HepG2 (cell line): Measurements from ENCODE around the gene KCNMA1. TPM values are rescaled to one million over a fixed set of nuclear protein-coding genes. Genes with fewer than 3 reads are reported as not detected.

Source experiments
- ATAC-seq: fragments of 200-7000 bp; cut with Tn5 transposase; 3 replicates; pipeline ENCODE4 v1.9.1; 2020; ENCODE audit warnings: mild to moderate bottlenecking, moderate library complexity
- BruUV-seq: library from RNA; stranded (reverse); fragments of 400-500 nt; replicated peaks from 2 replicates; lab custom pipeline; 2021; lab: Mats Ljungman, UMichigan
- CTCF ChIA-PET: fragments of 300-600 bp; formaldehyde crosslinking; extraction: SDS; loops from one replicate; lab custom pipeline; 2021; ENCODE audit warnings: low total read pairs, inconsistent platforms, low intra/inter-chr PET ratio; lab: Yijun Ruan, JAX
- POLR2A ChIA-PET: fragments of 350-600 bp; sonication (Branson Sonifier 250); formaldehyde crosslinking; loops from one replicate; lab custom pipeline; 2020; ENCODE audit warnings: antibody characterized with exemption, inconsistent platforms; lab: Yijun Ruan, JAX
- DNase-seq: peaks from one replicate; pipeline ENCODE4 v3.0.0-alpha.2; 2015; ENCODE audit warnings: low spot score
- FAIRE-seq: peaks from 3 replicates; lab custom pipeline; 2011; peaks lifted over from hg19 to GRCh38; lab: Jason Lieb, UNC
- H2AFZ ChIP-seq: one replicate; pipeline ENCODE4 v1.6.1; 2011; ENCODE audit warnings: low read length, inconsistent platforms
- H3K27ac ChIP-seq: fragments of 300-600 bp; 3 replicates; pipeline ENCODE4 v1.8.0; 2011; ENCODE audit warnings: mixed run types, mild to moderate bottlenecking, mixed read lengths, low read length, inconsistent platforms; ENCODE audit not compliant: insufficient read depth; ENCODE audit errors: extremely low read length
- H3K27me3 ChIP-seq, 2 experiments: fragments of 200-600 bp in 1 of 2; 2 replicates in 1 of 2; 3 replicates in 1 of 2; pipeline versions ENCODE4 v1.6.0 to v1.8.0; 2011; ENCODE audit warnings: low read length in 2 of 2, mild to moderate bottlenecking in 2 of 2, moderate library complexity in 2 of 2, inconsistent platforms in 1 of 2; ENCODE audit not compliant: insufficient read depth in 2 of 2, control insufficient read depth in 1 of 2
- H3K36me3 ChIP-seq, 2 experiments: fragments of 200-600 bp in 1 of 2; replicated peaks in 1 of 2; 2 replicates in 1 of 2; 3 replicates in 1 of 2; pipeline versions ENCODE4 v1.5.1 to v1.8.0; 2011; ENCODE audit warnings: low read length in 2 of 2, inconsistent platforms in 1 of 2; ENCODE audit not compliant: insufficient read depth in 2 of 2, control insufficient read depth in 1 of 2
- H3K4me1 ChIP-seq: 2 replicates; pipeline ENCODE4 v1.5.1; 2012; ENCODE audit warnings: low read length, inconsistent platforms; ENCODE audit not compliant: insufficient read depth
- H3K4me2 ChIP-seq: 2 replicates; pipeline ENCODE4 v1.6.0; 2011; ENCODE audit warnings: low read depth, low read length, inconsistent platforms
- H3K4me3 ChIP-seq, 3 experiments: fragments of 200-600 bp in 1 of 3; sonication (generic), shearing (Covaris generic) in 1 of 3; replicated peaks in 1 of 3; 2 replicates each; pipeline ENCODE4 v1.5.1; 2011 to 2016; ENCODE audit warnings: low read length in 3 of 3, inconsistent platforms in 2 of 3, low read depth in 2 of 3, mild to moderate bottlenecking in 2 of 3, control low read depth in 1 of 3, mixed read lengths in 1 of 3; ENCODE audit not compliant: insufficient read depth in 1 of 3
- H3K79me2 ChIP-seq: one replicate; pipeline ENCODE4 v1.6.1; 2011; ENCODE audit warnings: low read length, inconsistent platforms; ENCODE audit not compliant: insufficient read depth
- H3K9ac ChIP-seq: 2 replicates; pipeline ENCODE4 v1.6.0; 2011; ENCODE audit warnings: mild to moderate bottlenecking, low read depth, low read length, inconsistent platforms; ENCODE audit not compliant: insufficient read depth
- H3K9me3 ChIP-seq: 2 replicates; pipeline ENCODE4 v1.5.1; 2012; ENCODE audit warnings: mild to moderate bottlenecking, low read length
- H4K20me1 ChIP-seq: 2 replicates; pipeline ENCODE4 v1.6.0; 2011; ENCODE audit warnings: inconsistent platforms, mild to moderate bottlenecking, low read length, moderate library complexity; ENCODE audit not compliant: insufficient read depth
- FOXK2 ChIP-seq: fragments of 450-650 bp; IDR thresholded peaks from 2 replicates; pipeline ENCODE4 v1.6.1; 2016
- GATA4 ChIP-seq: sonication (generic); IDR thresholded peaks from 2 replicates; pipeline ENCODE4 v1.6.1; 2016; ENCODE audit warnings: antibody characterized with exemption, low read depth, borderline replicate concordance
- HDAC1 ChIP-seq: sonication (generic); formaldehyde crosslinking; IDR thresholded peaks from 2 replicates; pipeline ENCODE4 v1.5.1; 2020; ENCODE audit warnings: mild to moderate bottlenecking, missing genetic modification reagents
- HES4 ChIP-seq: sonication (generic); formaldehyde crosslinking; IDR thresholded peaks from 2 replicates; pipeline ENCODE4 v1.9.0; 2021; ENCODE audit warnings: mild to moderate bottlenecking, missing genetic modification reagents, borderline replicate concordance
- SAP130 ChIP-seq: IDR thresholded peaks from 2 replicates; pipeline ENCODE4 v1.6.1; 2016; ENCODE audit warnings: low read depth
- SIN3B ChIP-seq: fragments of 150-350 bp; IDR thresholded peaks from 2 replicates; pipeline ENCODE4 v1.6.1; 2014; ENCODE audit warnings: low read length
- WIZ ChIP-seq: sonication (generic); formaldehyde crosslinking; IDR thresholded peaks from 2 replicates; pipeline ENCODE4 v1.5.1; 2020; ENCODE audit warnings: mild to moderate bottlenecking, missing genetic modification reagents
- ZNF20 ChIP-seq: sonication (generic); formaldehyde crosslinking; IDR thresholded peaks from 2 replicates; pipeline ENCODE4 v1.4.0; 2020; ENCODE audit warnings: mild to moderate bottlenecking, moderate library complexity, missing genetic modification reagents
- ZNF530 ChIP-seq: sonication (generic); formaldehyde crosslinking; IDR thresholded peaks from 2 replicates; pipeline ENCODE4 v1.5.0; 2020; ENCODE audit warnings: low read depth, mild to moderate bottlenecking, missing genetic modification reagents
- ZNF703 ChIP-seq: sonication (generic); formaldehyde crosslinking; IDR thresholded peaks from 2 replicates; pipeline ENCODE4 v1.5.1; 2020; ENCODE audit warnings: missing genetic modification reagents, mild to moderate bottlenecking, moderate library complexity, borderline replicate concordance
- ZNF776 ChIP-seq: sonication (generic); formaldehyde crosslinking; IDR thresholded peaks from 2 replicates; pipeline ENCODE4 v1.4.0; 2020; ENCODE audit warnings: mild to moderate bottlenecking, missing genetic modification reagents
- ZSCAN9 ChIP-seq: IDR thresholded peaks from 2 replicates; pipeline ENCODE4 v1.6.1; 2016; ENCODE audit warnings: borderline replicate concordance
- whole genome bisulfite sequencing: methylation state at CpG from one replicate; pipeline ENCODE4 v1.1.6; 2017; ENCODE audit warnings: low lambda C conversion rate; 5-methylcytosine and 5-hydroxymethylcytosine counted together
- in situ Hi-C: cut with HindIII; loops from 2 replicates; pipeline ENCODE4 v1.10.0; 2017; ENCODE audit warnings: low pct_unique_long_range_greater_than_20kb; ENCODE audit not compliant: extremely low pct_ligation_motif_present
- intact Hi-C: fragments of 100-400 bp; cut with micrococcal nuclease; formaldehyde crosslinking; loops from one replicate; pipeline ENCODE4 v1.10.0; 2022; ENCODE audit not compliant: unreplicated experiment
- polyA plus RNA-seq, 8 experiments: library from polyadenylated mRNA; depleted of rRNA in 3 of 8; stranded (reverse) in 7 of 8; unstranded in 1 of 8; fragments of >200 nt; fragmentation: Illumina TruSeq in 4 of 8; extraction: Trizol in 4 of 8; gene quantifications; 2 replicates each; pipeline versions ENCODE4 v1.2.1 to v1.2.3, GENCODE V29; 2011 to 2016; ENCODE audit warnings: low read depth in 4 of 8, missing spikeins in 1 of 8, mixed read lengths in 1 of 8; ENCODE audit not compliant: insufficient read depth in 1 of 8
- total RNA-seq, 5 experiments: library from RNA; depleted of rRNA; stranded (reverse); fragments of >200 nt; fragmentation: Illumina TruSeq; extraction: Trizol; gene quantifications; 2 replicates each; pipeline ENCODE4 v1.2.3, GENCODE V29; 2016; ENCODE audit warnings: low read depth in 1 of 5
- TF ChIP-seq, protein P1 (sequence below): IDR thresholded peaks from 2 replicates; pipeline ENCODE4 v1.6.1; 2012; ENCODE audit warnings: low read length, improper control_type of control experiment
- TF ChIP-seq, protein P2 (sequence below): sonication (generic); formaldehyde crosslinking; IDR thresholded peaks from 2 replicates; pipeline ENCODE4 v1.8.0; 2022; ENCODE audit warnings: missing genetic modification reagents, low read depth, mild to moderate bottlenecking, borderline replicate concordance
- TF ChIP-seq, protein P3 (sequence below): sonication (generic); formaldehyde crosslinking; IDR thresholded peaks from 2 replicates; pipeline ENCODE4 v1.5.0; 2020; ENCODE audit warnings: missing genetic modification reagents, mild to moderate bottlenecking, borderline replicate concordance
- TF ChIP-seq, protein P4 (sequence below): IDR thresholded peaks from 2 replicates; pipeline ENCODE4 v1.6.1; 2016; ENCODE audit warnings: control low read depth

KCNMA1 gene
- total and polyA plus RNA-seq, 2 of the 13 experiments (the other 11 are each of a cell fraction or from before 2014, with no cell fraction given) = 0.02 TPM; not detected in 1

DNA sequence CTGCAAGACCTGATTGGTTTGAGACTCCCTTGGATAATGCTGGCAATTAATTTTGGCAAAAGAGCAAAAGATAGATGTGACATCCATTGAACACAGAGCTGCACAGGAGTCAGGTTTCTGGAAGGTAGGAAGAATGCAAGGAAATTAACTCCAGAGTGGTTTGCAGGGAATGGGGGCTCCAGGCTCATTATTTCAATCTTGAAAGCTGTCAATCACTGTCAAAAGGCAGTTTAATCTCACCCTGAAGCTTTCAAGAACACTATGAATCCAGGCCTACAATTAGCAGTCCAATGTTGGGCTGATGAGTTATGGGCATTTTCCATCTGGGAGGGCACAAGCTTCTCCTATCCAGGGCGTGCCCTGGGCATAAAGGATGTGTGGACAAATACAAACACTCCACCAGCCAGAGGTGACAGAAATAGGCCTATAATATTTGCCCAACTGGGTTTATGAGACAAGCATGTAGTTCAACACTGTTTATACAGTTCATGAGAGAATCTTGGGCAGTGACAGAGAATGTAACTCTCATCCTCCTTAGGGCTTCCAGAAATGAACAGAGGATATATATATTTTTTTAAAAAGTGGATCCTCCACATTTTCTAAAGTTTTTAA, 80.5 kb downstream of the KCNMA1 start:
- DNase-seq = no peak
- Histone ChIP-seq H3K4me2 (no peak overlapping the region), H3K36me3 (no peaks in the 10 kb centered on the region), H3K9ac (no peak overlapping the region), H3K27ac (no peak overlapping the region), H4K20me1 (no peaks in the 10 kb centered on the region), H3K4me3 (no peak overlapping the region), H3K4me1 (no peaks in the 10 kb centered on the region), H3K27me3 (0 out of 5 replicates have a peak, but pooled peaks cover 0 to 5% of the 10 kb centered on the region in 2 experiments), H2AFZ (no peak overlapping the region), H3K79me2 (no peaks in the 10 kb centered on the region), H3K9me3 (no peaks in the 10 kb centered on the region)
- in situ Hi-C loops = no loop called here
- ChIA-PET POLR2A (no interaction called here), CTCF (no interaction called here)
- no peak for FAIRE-seq
- TF ChIP-seq HDAC1 (CRISPR knock-in tag) (no peak), ZNF703 (CRISPR knock-in tag) (no peak), HES4 (CRISPR knock-in tag) (no peak), SIN3B (no peak), WIZ (no peak), GATA4 (no peak), ZNF530 (no peak), ZSCAN9 (CRISPR knock-in tag) (no peak), ZNF20 (CRISPR knock-in tag) (no peak), FOXK2 (no peak), SAP130 (no peak), ZNF776 (CRISPR knock-in tag) (no peak)
- TF ChIP-seq, protein P1, sequence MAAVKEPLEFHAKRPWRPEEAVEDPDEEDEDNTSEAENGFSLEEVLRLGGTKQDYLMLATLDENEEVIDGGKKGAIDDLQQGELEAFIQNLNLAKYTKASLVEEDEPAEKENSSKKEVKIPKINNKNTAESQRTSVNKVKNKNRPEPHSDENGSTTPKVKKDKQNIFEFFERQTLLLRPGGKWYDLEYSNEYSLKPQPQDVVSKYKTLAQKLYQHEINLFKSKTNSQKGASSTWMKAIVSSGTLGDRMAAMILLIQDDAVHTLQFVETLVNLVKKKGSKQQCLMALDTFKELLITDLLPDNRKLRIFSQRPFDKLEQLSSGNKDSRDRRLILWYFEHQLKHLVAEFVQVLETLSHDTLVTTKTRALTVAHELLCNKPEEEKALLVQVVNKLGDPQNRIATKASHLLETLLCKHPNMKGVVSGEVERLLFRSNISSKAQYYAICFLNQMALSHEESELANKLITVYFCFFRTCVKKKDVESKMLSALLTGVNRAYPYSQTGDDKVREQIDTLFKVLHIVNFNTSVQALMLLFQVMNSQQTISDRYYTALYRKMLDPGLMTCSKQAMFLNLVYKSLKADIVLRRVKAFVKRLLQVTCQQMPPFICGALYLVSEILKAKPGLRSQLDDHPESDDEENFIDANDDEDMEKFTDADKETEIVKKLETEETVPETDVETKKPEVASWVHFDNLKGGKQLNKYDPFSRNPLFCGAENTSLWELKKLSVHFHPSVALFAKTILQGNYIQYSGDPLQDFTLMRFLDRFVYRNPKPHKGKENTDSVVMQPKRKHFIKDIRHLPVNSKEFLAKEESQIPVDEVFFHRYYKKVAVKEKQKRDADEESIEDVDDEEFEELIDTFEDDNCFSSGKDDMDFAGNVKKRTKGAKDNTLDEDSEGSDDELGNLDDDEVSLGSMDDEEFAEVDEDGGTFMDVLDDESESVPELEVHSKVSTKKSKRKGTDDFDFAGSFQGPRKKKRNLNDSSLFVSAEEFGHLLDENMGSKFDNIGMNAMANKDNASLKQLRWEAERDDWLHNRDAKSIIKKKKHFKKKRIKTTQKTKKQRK = no peak
- TF ChIP-seq, protein P2, sequence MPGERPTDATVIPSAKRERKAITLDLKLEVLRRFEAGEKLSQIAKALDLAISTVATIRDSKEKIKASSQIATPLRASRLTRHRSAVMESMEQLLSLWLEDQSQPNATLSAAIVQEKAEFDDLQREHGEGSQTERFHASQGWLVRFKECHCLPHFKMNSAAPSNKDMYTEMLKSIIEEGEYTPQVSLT (CRISPR knock-in tag) = no peak
- TF ChIP-seq, protein P3, sequence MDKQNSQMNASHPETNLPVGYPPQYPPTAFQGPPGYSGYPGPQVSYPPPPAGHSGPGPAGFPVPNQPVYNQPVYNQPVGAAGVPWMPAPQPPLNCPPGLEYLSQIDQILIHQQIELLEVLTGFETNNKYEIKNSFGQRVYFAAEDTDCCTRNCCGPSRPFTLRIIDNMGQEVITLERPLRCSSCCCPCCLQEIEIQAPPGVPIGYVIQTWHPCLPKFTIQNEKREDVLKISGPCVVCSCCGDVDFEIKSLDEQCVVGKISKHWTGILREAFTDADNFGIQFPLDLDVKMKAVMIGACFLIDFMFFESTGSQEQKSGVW (CRISPR knock-in tag) = no peak
- TF ChIP-seq, protein P4, sequence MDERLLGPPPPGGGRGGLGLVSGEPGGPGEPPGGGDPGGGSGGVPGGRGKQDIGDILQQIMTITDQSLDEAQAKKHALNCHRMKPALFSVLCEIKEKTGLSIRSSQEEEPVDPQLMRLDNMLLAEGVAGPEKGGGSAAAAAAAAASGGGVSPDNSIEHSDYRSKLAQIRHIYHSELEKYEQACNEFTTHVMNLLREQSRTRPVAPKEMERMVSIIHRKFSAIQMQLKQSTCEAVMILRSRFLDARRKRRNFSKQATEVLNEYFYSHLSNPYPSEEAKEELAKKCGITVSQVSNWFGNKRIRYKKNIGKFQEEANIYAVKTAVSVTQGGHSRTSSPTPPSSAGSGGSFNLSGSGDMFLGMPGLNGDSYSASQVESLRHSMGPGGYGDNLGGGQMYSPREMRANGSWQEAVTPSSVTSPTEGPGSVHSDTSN (CRISPR knock-in tag) = no peak
- intact Hi-C loops = no loop called here
- ATAC-seq = no peak
- no TSS peak for BruUV-seq
- 0% methylated on average over 1 of the region's 1 CpG for WGBS
